SK-N-SH treated with all-trans-retinoic acid at 6 μM for 48 hours (cell line): ENCODE data around the gene GPC6.
"Not testable (repeated sequence)": the region's sequence is repeated elsewhere in the genome, so short reads cannot be mapped to it uniquely, and the experiment has no call there.

Source experiments
- ATAC-seq: fragments of 200-7000 bp; cut with Tn5 transposase; 3 replicates; pipeline ENCODE4 v1.9.1; 2020; ENCODE audit warnings: mild to moderate bottlenecking, moderate library complexity
- ARNTL ChIP-seq: fragments of 450-650 bp; formaldehyde crosslinking; IDR thresholded peaks from 2 replicates; pipeline ENCODE4 v1.5.0; 2020; ENCODE audit warnings: low read depth, mild to moderate bottlenecking, moderate library complexity, borderline replicate concordance
- BACH2 ChIP-seq: fragments of 250-450 bp; sonication (Bioruptor Pico); IDR thresholded peaks from 2 replicates; pipeline ENCODE4 v1.9.0; 2021; ENCODE audit warnings: mild to moderate bottlenecking, borderline replicate concordance
- CSDC2 ChIP-seq: fragments of 250-450 bp; sonication (Bioruptor Pico); IDR thresholded peaks from 2 replicates; pipeline ENCODE4 v1.5.0; 2020; ENCODE audit warnings: mild to moderate bottlenecking, moderate library complexity
- ESRRG ChIP-seq: fragments of 250-450 bp; sonication (Bioruptor Pico); IDR thresholded peaks from 2 replicates; pipeline ENCODE4 v1.6.1; 2021; ENCODE audit warnings: mild to moderate bottlenecking
- GLIS3 ChIP-seq: fragments of 250-450 bp; sonication (Bioruptor Pico); IDR thresholded peaks from 2 replicates; pipeline ENCODE4 v1.5.0; 2020; ENCODE audit warnings: mild to moderate bottlenecking, moderate library complexity
- ISL1 ChIP-seq: fragments of 250-450 bp; sonication (Bioruptor Pico); IDR thresholded peaks from 2 replicates; pipeline ENCODE4 v2.1.2; 2022; ENCODE audit warnings: mild to moderate bottlenecking, moderate library complexity
- OSR1 ChIP-seq: fragments of 250-450 bp; sonication (Bioruptor Pico); IDR thresholded peaks from 2 replicates; pipeline ENCODE4 v1.8.0; 2022; ENCODE audit warnings: moderate library complexity, mild to moderate bottlenecking, inconsistent platforms
- POU6F1 ChIP-seq: fragments of 250-450 bp; sonication (Bioruptor Pico); IDR thresholded peaks from 2 replicates; pipeline ENCODE4 v1.8.0; 2021; ENCODE audit warnings: low read depth, mild to moderate bottlenecking, moderate library complexity, borderline replicate concordance
- PPARA ChIP-seq: fragments of 250-450 bp; sonication (Bioruptor Pico); IDR thresholded peaks from 2 replicates; pipeline ENCODE4 v1.5.0; 2020; ENCODE audit warnings: mild to moderate bottlenecking, borderline replicate concordance
- RARB ChIP-seq: fragments of 250-450 bp; sonication (Bioruptor Pico); IDR thresholded peaks from 2 replicates; pipeline ENCODE4 v1.8.0; 2021; ENCODE audit warnings: mild to moderate bottlenecking, moderate library complexity
- SNAI2 ChIP-seq: fragments of 250-450 bp; sonication (Bioruptor Pico); IDR thresholded peaks from 2 replicates; pipeline ENCODE4 v1.5.0; 2020; ENCODE audit warnings: mild to moderate bottlenecking, moderate library complexity
- TCF4 ChIP-seq: fragments of 250-450 bp; sonication (Bioruptor Pico); IDR thresholded peaks from 2 replicates; pipeline ENCODE4 v1.8.0; 2021; ENCODE audit warnings: mild to moderate bottlenecking, moderate library complexity, borderline replicate concordance
- TOX ChIP-seq: fragments of 250-450 bp; sonication (Bioruptor Pico); IDR thresholded peaks from 2 replicates; pipeline ENCODE4 v1.8.0; 2021; ENCODE audit warnings: mild to moderate bottlenecking, moderate library complexity, borderline replicate concordance
- ZC3H10 ChIP-seq: fragments of 250-450 bp; sonication (Bioruptor Pico); IDR thresholded peaks from 2 replicates; pipeline ENCODE4 v1.5.1; 2021; ENCODE audit warnings: mild to moderate bottlenecking, moderate library complexity
- ZFP3 ChIP-seq: fragments of 250-450 bp; sonication (Bioruptor Pico); IDR thresholded peaks from 2 replicates; pipeline ENCODE4 v1.5.0; 2020; ENCODE audit warnings: mild to moderate bottlenecking, moderate library complexity
- ZFP30 ChIP-seq: fragments of 450-650 bp; formaldehyde crosslinking; IDR thresholded peaks from 2 replicates; pipeline ENCODE4 v1.5.0; 2022; ENCODE audit warnings: mild to moderate bottlenecking, moderate library complexity
- ZNF565 ChIP-seq: fragments of 450-650 bp; formaldehyde crosslinking; conservative IDR thresholded peaks from 2 replicates; pipeline ENCODE4 v1.5.0; 2020; ENCODE audit warnings: low read depth, mild to moderate bottlenecking, moderate library complexity
- ZNF70 ChIP-seq: fragments of 450-650 bp; formaldehyde crosslinking; IDR thresholded peaks from 2 replicates; pipeline ENCODE4 v1.5.0; 2020; ENCODE audit warnings: mild to moderate bottlenecking, moderate library complexity
- ZNF8 ChIP-seq: fragments of 450-650 bp; formaldehyde crosslinking; IDR thresholded peaks from 2 replicates; pipeline ENCODE4 v1.5.0; 2020; ENCODE audit warnings: mild to moderate bottlenecking, moderate library complexity
- TF ChIP-seq, protein P1 (sequence below): fragments of 250-450 bp; sonication (Bioruptor Pico); IDR thresholded peaks from 2 replicates; pipeline ENCODE4 v1.8.0; 2020; ENCODE audit warnings: mild to moderate bottlenecking, moderate library complexity, borderline replicate concordance
- TF ChIP-seq, protein P2 (sequence below): fragments of 250-450 bp; sonication (Bioruptor Pico); IDR thresholded peaks from 2 replicates; pipeline ENCODE4 v1.5.1; 2020; ENCODE audit warnings: low read depth, mild to moderate bottlenecking, moderate library complexity
- TF ChIP-seq, protein P3 (sequence below): fragments of 250-450 bp; sonication (Bioruptor Pico); IDR thresholded peaks from 2 replicates; pipeline ENCODE4 v1.5.1; 2021; ENCODE audit warnings: mild to moderate bottlenecking, moderate library complexity

The GPC6 gene

DNA sequence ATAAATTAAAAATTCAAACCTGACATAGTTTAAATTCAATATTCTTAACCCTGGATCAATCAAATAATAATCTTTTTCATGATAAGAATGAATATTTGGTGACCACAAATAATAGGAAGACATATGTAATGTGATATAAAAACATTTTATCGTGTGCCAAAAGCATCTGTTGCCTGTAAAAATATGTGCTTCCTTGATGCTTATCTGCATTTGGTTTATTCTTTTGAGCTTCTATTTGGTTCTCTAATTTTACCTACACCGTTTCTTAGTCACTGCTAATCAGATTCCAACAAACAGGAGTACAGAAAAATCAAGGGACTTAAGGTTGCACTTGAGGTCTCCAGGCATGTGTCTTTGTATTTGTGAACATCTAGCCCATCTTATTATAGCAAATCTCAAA is 978.3 kb downstream of the GPC6 start:
- ATAC-seq, result no peak
- TF ChIP-seq SNAI2, result no peak
- TF ChIP-seq CSDC2 (CRISPR knock-in tag), result no peak
- TF ChIP-seq, protein P1, sequence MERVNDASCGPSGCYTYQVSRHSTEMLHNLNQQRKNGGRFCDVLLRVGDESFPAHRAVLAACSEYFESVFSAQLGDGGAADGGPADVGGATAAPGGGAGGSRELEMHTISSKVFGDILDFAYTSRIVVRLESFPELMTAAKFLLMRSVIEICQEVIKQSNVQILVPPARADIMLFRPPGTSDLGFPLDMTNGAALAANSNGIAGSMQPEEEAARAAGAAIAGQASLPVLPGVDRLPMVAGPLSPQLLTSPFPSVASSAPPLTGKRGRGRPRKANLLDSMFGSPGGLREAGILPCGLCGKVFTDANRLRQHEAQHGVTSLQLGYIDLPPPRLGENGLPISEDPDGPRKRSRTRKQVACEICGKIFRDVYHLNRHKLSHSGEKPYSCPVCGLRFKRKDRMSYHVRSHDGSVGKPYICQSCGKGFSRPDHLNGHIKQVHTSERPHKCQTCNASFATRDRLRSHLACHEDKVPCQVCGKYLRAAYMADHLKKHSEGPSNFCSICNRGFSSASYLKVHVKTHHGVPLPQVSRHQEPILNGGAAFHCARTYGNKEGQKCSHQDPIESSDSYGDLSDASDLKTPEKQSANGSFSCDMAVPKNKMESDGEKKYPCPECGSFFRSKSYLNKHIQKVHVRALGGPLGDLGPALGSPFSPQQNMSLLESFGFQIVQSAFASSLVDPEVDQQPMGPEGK (CRISPR knock-in tag), result no peak
- no peak for TF ChIP-seq ZNF70 (CRISPR knock-in tag)
- TF ChIP-seq RARB (CRISPR knock-in tag), result no peak

- ATAC-seq, result no peak
- TF ChIP-seq OSR1 (no peak), TCF4 (no peak), ARNTL (CRISPR knock-in tag) (no peak), ZNF70 (CRISPR knock-in tag) (no peak), BACH2 (CRISPR knock-in tag) (no peak), CSDC2 (CRISPR knock-in tag) (no peak), ZFP30 (CRISPR knock-in tag) (no peak), PPARA (CRISPR knock-in tag) (no peak), ISL1 (no peak), ZFP3 (CRISPR knock-in tag) (no peak), ESRRG (CRISPR knock-in tag) (no peak), GLIS3 (CRISPR knock-in tag) (no peak)
These were observed 979.3 kb downstream of the GPC6 start for GRCh38 chr13:94205896-94206295.

GRCh38 chr13:94209117-94209516 is 982.5 kb downstream of the GPC6 start:
- TF ChIP-seq SNAI2 (no peak), BACH2 (CRISPR knock-in tag) (no peak), ZNF70 (CRISPR knock-in tag) (no peak), TCF4 (no peak), ZNF8 (CRISPR knock-in tag) (no peak), POU6F1 (no peak), ISL1 (no peak)
- TF ChIP-seq, protein P2, sequence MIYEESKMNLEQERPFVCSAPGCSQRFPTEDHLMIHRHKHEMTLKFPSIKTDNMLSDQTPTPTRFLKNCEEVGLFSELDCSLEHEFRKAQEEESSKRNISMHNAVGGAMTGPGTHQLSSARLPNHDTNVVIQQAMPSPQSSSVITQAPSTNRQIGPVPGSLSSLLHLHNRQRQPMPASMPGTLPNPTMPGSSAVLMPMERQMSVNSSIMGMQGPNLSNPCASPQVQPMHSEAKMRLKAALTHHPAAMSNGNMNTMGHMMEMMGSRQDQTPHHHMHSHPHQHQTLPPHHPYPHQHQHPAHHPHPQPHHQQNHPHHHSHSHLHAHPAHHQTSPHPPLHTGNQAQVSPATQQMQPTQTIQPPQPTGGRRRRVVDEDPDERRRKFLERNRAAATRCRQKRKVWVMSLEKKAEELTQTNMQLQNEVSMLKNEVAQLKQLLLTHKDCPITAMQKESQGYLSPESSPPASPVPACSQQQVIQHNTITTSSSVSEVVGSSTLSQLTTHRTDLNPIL (CRISPR knock-in tag), result no peak
- no peak for ATAC-seq

- ATAC-seq, result not testable (repeated sequence)
These were observed 983.3 kb downstream of the GPC6 start for GRCh38 chr13:94209913-94210312.

- no peak for ATAC-seq
- TF ChIP-seq PPARA (CRISPR knock-in tag) (no peak), TCF4 (no peak), ZNF8 (CRISPR knock-in tag) (no peak), ZC3H10 (CRISPR knock-in tag) (no peak), ESRRG (CRISPR knock-in tag) (no peak), ZFP3 (CRISPR knock-in tag) (no peak), OSR1 (no peak), SNAI2 (no peak), ZNF565 (CRISPR knock-in tag) (no peak), RARB (CRISPR knock-in tag) (no peak), CSDC2 (CRISPR knock-in tag) (no peak), BACH2 (CRISPR knock-in tag) (no peak), ARNTL (CRISPR knock-in tag) (no peak), TOX (no peak)
- TF ChIP-seq, protein P3, sequence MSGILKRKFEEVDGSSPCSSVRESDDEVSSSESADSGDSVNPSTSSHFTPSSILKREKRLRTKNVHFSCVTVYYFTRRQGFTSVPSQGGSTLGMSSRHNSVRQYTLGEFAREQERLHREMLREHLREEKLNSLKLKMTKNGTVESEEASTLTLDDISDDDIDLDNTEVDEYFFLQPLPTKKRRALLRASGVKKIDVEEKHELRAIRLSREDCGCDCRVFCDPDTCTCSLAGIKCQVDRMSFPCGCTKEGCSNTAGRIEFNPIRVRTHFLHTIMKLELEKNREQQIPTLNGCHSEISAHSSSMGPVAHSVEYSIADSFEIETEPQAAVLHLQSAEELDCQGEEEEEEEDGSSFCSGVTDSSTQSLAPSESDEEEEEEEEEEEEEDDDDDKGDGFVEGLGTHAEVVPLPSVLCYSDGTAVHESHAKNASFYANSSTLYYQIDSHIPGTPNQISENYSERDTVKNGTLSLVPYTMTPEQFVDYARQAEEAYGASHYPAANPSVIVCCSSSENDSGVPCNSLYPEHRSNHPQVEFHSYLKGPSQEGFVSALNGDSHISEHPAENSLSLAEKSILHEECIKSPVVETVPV (CRISPR knock-in tag), result no peak
- TF ChIP-seq, protein P1 (CRISPR knock-in tag), result no peak
- TF ChIP-seq, protein P2 (CRISPR knock-in tag), result no peak
These were observed 984.2 kb downstream of the GPC6 start for GRCh38 chr13:94210816-94211215.
